Stimulated activated CD4-positive, alpha-beta T cell treated with anti-CD3 and anti-CD28 coated beads, Interleukin-15, amount 100 ng/mL, for 48 hours (primary cell): ENCODE results near the gene SLC16A3.

ENCODE experiments used
- DNase-seq, 2 donors: peaks; one replicate each; pipeline ENCODE4 v3.0.0-alpha.2; 2020; ENCODE audit warnings: low read depth in 2 of 2

The SLC16A3 gene

GRCh38 chr17:82287013-82287867, 58.4 kb downstream of the SLC16A3 start:
- no peak for DNase-seq

- no peak for DNase-seq
Measured at GRCh38 chr17:82287868-82288801, 59.3 kb downstream of the SLC16A3 start.
